SK-N-SH (cell line): Measurements from ENCODE around the gene NDUFAF8. TPM values are rescaled to one million over a fixed set of nuclear protein-coding genes. Genes with fewer than 3 reads are reported as not detected.

Experiments
- CTCF ChIA-PET: fragments of 300-600, 350-600 bp; formaldehyde crosslinking; extraction: SDS; loops from one replicate; lab custom pipeline; 2021; lab: Yijun Ruan, JAX
- POLR2A ChIA-PET: fragments of 350-600 bp; sonication (Branson Sonifier 250); formaldehyde crosslinking; extraction: SDS; loops from one replicate; lab custom pipeline; 2020; ENCODE audit warnings: antibody characterized with exemption, inconsistent platforms; lab: Yijun Ruan, JAX
- DNase-seq: peaks from one replicate; pipeline ENCODE4 v3.0.0; 2012
- H2AFZ ChIP-seq: fragments of 200-600 bp; sonication (generic); 2 replicates; pipeline ENCODE4 v1.8.1; 2016; ENCODE audit warnings: antibody characterized with exemption, mild to moderate bottlenecking, low read depth
- H3F3A ChIP-seq: fragments of 200-600 bp; sonication (generic); replicated peaks from 2 replicates; pipeline ENCODE3; 2016; ENCODE audit warnings: antibody characterized with exemption, mild to moderate bottlenecking; ENCODE audit not compliant: insufficient read depth
- H3K27ac ChIP-seq, 2 experiments: fragments of 200-500 bp in 1 of 2; fragments of 200-600 bp in 1 of 2; sonication (Bioruptor generic) in 1 of 2; sonication (generic), shearing (Covaris generic) in 1 of 2; 2 replicates each; pipeline versions ENCODE4 v1.5.1 to v1.6.1; 2014 to 2016; ENCODE audit warnings: low read depth in 2 of 2, inconsistent platforms in 1 of 2, low read length in 1 of 2, mild to moderate bottlenecking in 1 of 2, mixed read lengths in 1 of 2
- H3K27me3 ChIP-seq: fragments of 200-600 bp; sonication (generic), shearing (Covaris generic); 2 replicates; pipeline ENCODE4 v1.6.1; 2016; ENCODE audit warnings: mixed run types; ENCODE audit not compliant: insufficient read depth
- H3K36me3 ChIP-seq, 2 experiments: fragments of 200-500 bp in 1 of 2; fragments of 200-600 bp in 1 of 2; sonication (Bioruptor generic) in 1 of 2; sonication (generic) in 1 of 2; replicated peaks in 1 of 2; 2 replicates each; pipeline versions ENCODE3 to v1.5.1; 2014 to 2016; ENCODE audit warnings: low read length in 1 of 2, mild to moderate bottlenecking in 1 of 2; ENCODE audit not compliant: insufficient read depth in 2 of 2, control insufficient read depth in 1 of 2
- H3K4me1 ChIP-seq, 2 experiments: fragments of 200-500 bp in 1 of 2; fragments of 200-600 bp in 1 of 2; sonication (Bioruptor generic) in 1 of 2; sonication (generic), shearing (Covaris generic) in 1 of 2; 2 replicates each; pipeline versions ENCODE4 v1.5.1 to v1.6.1; 2014 to 2016; ENCODE audit warnings: low read depth in 1 of 2, low read length in 1 of 2, mixed run types in 1 of 2; ENCODE audit not compliant: insufficient read depth in 2 of 2, control insufficient read depth in 1 of 2
- H3K4me2 ChIP-seq: fragments of 200-600 bp; sonication (generic), shearing (Covaris generic); 2 replicates; pipeline ENCODE4 v1.6.1; 2017; ENCODE audit warnings: mixed run types
- H3K4me3 ChIP-seq, 2 experiments: fragments of 200-500 bp in 1 of 2; fragments of 200-600 bp in 1 of 2; sonication (Bioruptor generic) in 1 of 2; sonication (generic), shearing (Covaris generic) in 1 of 2; 2 replicates each; pipeline versions ENCODE4 v1.5.1 to v1.8.1; 2014 to 2016; ENCODE audit warnings: low read depth in 2 of 2, inconsistent platforms in 1 of 2, low read length in 1 of 2, mild to moderate bottlenecking in 1 of 2, mixed read lengths in 1 of 2, moderate library complexity in 1 of 2
- H3K79me2 ChIP-seq: fragments of 200-600 bp; sonication (generic); 2 replicates; pipeline ENCODE4 v1.8.1; 2017; ENCODE audit warnings: mild to moderate bottlenecking; ENCODE audit not compliant: insufficient read depth
- H3K9ac ChIP-seq: fragments of 200-600 bp; sonication (generic); 2 replicates; pipeline ENCODE4 v1.6.1; 2017; ENCODE audit warnings: mixed run types
- H3K9me2 ChIP-seq: fragments of 200-600 bp; sonication (generic); 2 replicates; pipeline ENCODE4 v1.6.1; 2017; ENCODE audit warnings: mixed run types
- H3K9me3 ChIP-seq: fragments of 200-600 bp; sonication (generic); 2 replicates; pipeline ENCODE4 v1.6.1; 2017; ENCODE audit warnings: mixed run types, mild to moderate bottlenecking, moderate library complexity
- H4K20me1 ChIP-seq: fragments of 200-600 bp; sonication (generic); 2 replicates; pipeline ENCODE4 v1.6.1; 2017; ENCODE audit warnings: mild to moderate bottlenecking, mixed run types; ENCODE audit not compliant: insufficient read depth
- CHD2 ChIP-seq: fragments of 150-350 bp; IDR thresholded peaks from 2 replicates; pipeline ENCODE4 v1.6.1; 2018; ENCODE audit warnings: low read length; ENCODE audit not compliant: partially characterized antibody
- FOXM1 ChIP-seq: IDR thresholded peaks from 2 replicates; pipeline ENCODE4 v1.4.0; 2012; ENCODE audit warnings: low read depth, mild to moderate bottlenecking
- GABPA ChIP-seq: IDR thresholded peaks from 2 replicates; pipeline ENCODE4 v1.4.0; 2012; ENCODE audit warnings: low read depth, mild to moderate bottlenecking
- GATA2 ChIP-seq: sonication (generic); formaldehyde crosslinking; IDR thresholded peaks from 2 replicates; pipeline ENCODE4 v1.5.0; 2020; ENCODE audit warnings: mild to moderate bottlenecking, missing genetic modification reagents
- POLR2AphosphoS5 ChIP-seq: IDR thresholded peaks from 2 replicates; pipeline ENCODE4 v1.6.1; 2012; ENCODE audit warnings: low read depth, low read length
- RCOR1 ChIP-seq: fragments of 150-350 bp; IDR thresholded peaks from 2 replicates; pipeline ENCODE4 v1.6.1; 2017; ENCODE audit warnings: antibody characterized with exemption, low read length
- RFX5 ChIP-seq: IDR thresholded peaks from 2 replicates; pipeline ENCODE4 v1.6.1; 2012; ENCODE audit warnings: mild to moderate bottlenecking, improper control_type of control experiment, low read length
- RXRA ChIP-seq: IDR thresholded peaks from 2 replicates; pipeline ENCODE4 v1.4.0; 2012; ENCODE audit warnings: low read depth, mild to moderate bottlenecking, borderline replicate concordance
- TCF12 ChIP-seq: IDR thresholded peaks from 2 replicates; pipeline ENCODE4 v1.4.0; 2012
- YY1 ChIP-seq: IDR thresholded peaks from 2 replicates; pipeline ENCODE4 v1.4.0; 2012; ENCODE audit warnings: low read depth, mild to moderate bottlenecking
- WGBS: methylation state at CpG from one replicate; pipeline ENCODE4 v1.1.6; 2017; ENCODE audit warnings: low lambda C conversion rate; 5-methylcytosine and 5-hydroxymethylcytosine counted together
- polyA plus RNA-seq, 3 experiments: library from polyadenylated mRNA; depleted of rRNA; stranded (reverse); fragments of >200 nt; gene quantifications; 2 replicates each; pipeline ENCODE4 v1.2.3, GENCODE V29; 2012
- TF ChIP-seq, protein P1 (sequence below): fragments of 150-350 bp; IDR thresholded peaks from 2 replicates; pipeline ENCODE4 v1.6.1; 2017; ENCODE audit warnings: antibody characterized with exemption, low read length, low read depth, borderline replicate concordance
- TF ChIP-seq, protein P2 (sequence below): IDR thresholded peaks from 2 replicates; pipeline ENCODE4 v1.4.0; 2012; ENCODE audit warnings: low read depth, borderline replicate concordance

NDUFAF8 gene
- polyA plus RNA-seq, 1 of the 3 experiments (the other 2 are of a cell fraction) = 229 TPM

DNA sequence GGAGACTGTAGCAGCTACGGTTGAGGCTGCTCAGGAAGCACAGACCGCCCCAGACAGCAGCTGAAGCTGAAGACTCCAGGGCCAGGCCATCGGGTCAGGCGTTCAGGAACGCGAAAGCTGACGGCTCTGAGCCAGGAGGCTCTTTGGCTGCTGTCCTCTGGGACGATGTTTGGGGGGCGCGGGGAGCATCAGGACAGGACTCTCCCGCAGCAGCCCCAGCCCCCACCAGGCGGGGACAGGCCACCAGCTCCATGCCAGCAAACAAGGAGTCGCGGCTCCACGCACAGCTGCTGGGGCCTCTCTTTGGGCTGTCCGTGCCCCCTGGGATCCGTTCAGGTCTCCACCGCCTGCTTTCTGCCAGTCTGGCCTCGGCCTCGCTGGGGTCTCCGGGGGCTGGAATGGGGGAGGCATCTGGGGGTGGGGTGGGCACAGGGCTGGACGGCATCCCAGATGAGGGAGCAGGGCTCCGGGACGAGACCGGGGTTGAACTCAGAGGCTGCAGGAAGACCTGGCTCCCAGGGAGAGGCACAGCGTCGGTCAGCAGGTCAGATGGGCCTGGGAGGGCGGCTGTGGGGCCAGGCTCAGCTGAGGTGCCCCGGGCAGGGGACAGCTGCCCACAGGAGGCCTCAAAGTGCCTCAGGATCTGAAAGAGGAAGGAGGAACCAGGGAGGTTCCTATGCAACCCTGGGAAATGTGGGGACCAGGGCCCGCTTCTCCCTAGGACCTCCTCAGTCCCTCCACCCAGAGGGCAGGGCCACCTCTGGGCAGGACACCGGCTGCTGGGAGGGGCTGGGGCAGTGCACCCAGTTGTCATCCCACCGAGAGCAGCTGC, 10.1 kb upstream of the NDUFAF8 start (continued):
- TF ChIP-seq POLR2AphosphoS5 (no peak), GABPA (no peak), YY1 (no peak), CHD2 (no peak)

DNA sequence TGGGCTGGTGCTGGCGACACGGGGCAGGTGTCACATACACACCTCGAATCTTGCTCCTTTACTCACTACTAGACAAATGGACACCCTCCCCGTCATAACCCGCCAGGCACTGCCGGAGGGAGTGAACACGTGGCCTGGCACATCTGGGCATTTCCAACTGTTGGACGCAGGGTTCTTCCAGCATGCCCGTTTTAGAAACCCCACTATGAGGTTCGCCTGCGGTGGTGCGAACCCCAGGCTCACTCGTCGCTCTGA, 9.5 kb upstream of the NDUFAF8 start:
- H3F3A ChIP-seq = peaks cover 13% of the 10 kb centered on the region
- POLR2A ChIA-PET = interaction anchor here (2.7 kb wide), 1 partner anchor 9 kb away, joined by 9 read pairs; the partner anchor contains the start of genes NDUFAF8 and TEPSIN
- WGBS = 93% methylated on average over 14 of the region's 14 CpGs

More for the DNA sequence above, 9.5 kb upstream of the NDUFAF8 start:
- H2AFZ ChIP-seq = no peak overlapping the region
- TF ChIP-seq RCOR1 (no peak), TCF12 (no peak), RFX5 (no peak), GATA2 (no peak), FOXM1 (no peak), RXRA (no peak)
- TF ChIP-seq, protein P1, sequence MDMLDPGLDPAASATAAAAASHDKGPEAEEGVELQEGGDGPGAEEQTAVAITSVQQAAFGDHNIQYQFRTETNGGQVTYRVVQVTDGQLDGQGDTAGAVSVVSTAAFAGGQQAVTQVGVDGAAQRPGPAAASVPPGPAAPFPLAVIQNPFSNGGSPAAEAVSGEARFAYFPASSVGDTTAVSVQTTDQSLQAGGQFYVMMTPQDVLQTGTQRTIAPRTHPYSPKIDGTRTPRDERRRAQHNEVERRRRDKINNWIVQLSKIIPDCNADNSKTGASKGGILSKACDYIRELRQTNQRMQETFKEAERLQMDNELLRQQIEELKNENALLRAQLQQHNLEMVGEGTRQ = no peak
- TF ChIP-seq, protein P2, sequence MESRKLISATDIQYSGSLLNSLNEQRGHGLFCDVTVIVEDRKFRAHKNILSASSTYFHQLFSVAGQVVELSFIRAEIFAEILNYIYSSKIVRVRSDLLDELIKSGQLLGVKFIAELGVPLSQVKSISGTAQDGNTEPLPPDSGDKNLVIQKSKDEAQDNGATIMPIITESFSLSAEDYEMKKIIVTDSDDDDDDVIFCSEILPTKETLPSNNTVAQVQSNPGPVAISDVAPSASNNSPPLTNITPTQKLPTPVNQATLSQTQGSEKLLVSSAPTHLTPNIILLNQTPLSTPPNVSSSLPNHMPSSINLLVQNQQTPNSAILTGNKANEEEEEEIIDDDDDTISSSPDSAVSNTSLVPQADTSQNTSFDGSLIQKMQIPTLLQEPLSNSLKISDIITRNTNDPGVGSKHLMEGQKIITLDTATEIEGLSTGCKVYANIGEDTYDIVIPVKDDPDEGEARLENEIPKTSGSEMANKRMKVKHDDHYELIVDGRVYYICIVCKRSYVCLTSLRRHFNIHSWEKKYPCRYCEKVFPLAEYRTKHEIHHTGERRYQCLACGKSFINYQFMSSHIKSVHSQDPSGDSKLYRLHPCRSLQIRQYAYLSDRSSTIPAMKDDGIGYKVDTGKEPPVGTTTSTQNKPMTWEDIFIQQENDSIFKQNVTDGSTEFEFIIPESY = no peak
- TF ChIP-seq, all 33 proteins: peak for 0
- Histone ChIP-seq H3K9me2 (no peaks in the 10 kb centered on the region), H3K36me3 (peaks cover 0 to 46% of the 10 kb centered on the region in 2 experiments), H3K4me3 (no peak overlapping the region), H3K27me3 (no peaks in the 10 kb centered on the region), H3K4me1 (no peaks in the 10 kb centered on the region), H3K9ac (no peak overlapping the region), H3K9me3 (no peaks in the 10 kb centered on the region), H3K27ac (no peak overlapping the region), H4K20me1 (no peaks in the 10 kb centered on the region), H3K79me2 (no peaks in the 10 kb centered on the region), H3K4me2 (no peak overlapping the region)
- DNase-seq = no peak
- CTCF ChIA-PET = interaction anchor here (0.8 to 4.4 kb wide), 5 partner anchors 10 to 127 kb away, joined by 3 to 23 read pairs (median 4); partner anchors contain the start of genes NDUFAF8 and TEPSIN
